Ectodermal cell (in vitro differentiated cells): ENCODE data around the gene ADTRP. TPM values are rescaled to one million over a fixed set of nuclear protein-coding genes. Genes with fewer than 3 reads are reported as not detected.

Source experiments
- H3K27ac ChIP-seq: 2 replicates; pipeline ENCODE4 v1.7.0; 2013; ENCODE audit warnings: mild to moderate bottlenecking, low read depth, low read length; ENCODE audit not compliant: insufficient read depth, poor library complexity, severe bottlenecking
- H3K27me3 ChIP-seq: 2 replicates; pipeline ENCODE4 v1.7.0; 2013; ENCODE audit warnings: mild to moderate bottlenecking, low read length; ENCODE audit not compliant: insufficient read depth, control insufficient read depth, poor library complexity, severe bottlenecking
- H3K36me3 ChIP-seq: one replicate; pipeline ENCODE4 v1.7.0; 2013; ENCODE audit warnings: low read length; ENCODE audit not compliant: control insufficient read depth, insufficient read depth
- H3K4me1 ChIP-seq: one replicate; pipeline ENCODE4 v1.7.0; 2013; ENCODE audit warnings: low read length; ENCODE audit not compliant: control insufficient read depth, insufficient read depth
- H3K4me3 ChIP-seq: 2 replicates; pipeline ENCODE4 v1.7.0; 2013; ENCODE audit warnings: low read depth, low read length, control low read depth; ENCODE audit not compliant: insufficient read depth
- H3K9me3 ChIP-seq: 2 replicates; pipeline ENCODE4 v1.7.0; 2013; ENCODE audit warnings: mild to moderate bottlenecking, low read length, moderate library complexity; ENCODE audit not compliant: control insufficient read depth
- WGBS, 2 experiments: methylation state at CpG; one replicate each; pipeline ENCODE4 v1.1.7; 2013; ENCODE audit warnings: missing lambda C conversion rate in 2 of 2; 5-methylcytosine and 5-hydroxymethylcytosine counted together
- polyA plus RNA-seq, 4 experiments: library from polyadenylated mRNA; stranded (reverse); fragments of 50-300 nt; gene quantifications; one replicate each; pipeline ENCODE4 v1.2.3, GENCODE V29; 2013

Gene ADTRP
- polyA plus RNA-seq (2013, experiment 1 of 4): 0.91 TPM
- 0.34 TPM for polyA plus RNA-seq (2013, experiment 2 of 4)
- polyA plus RNA-seq (2013, experiment 3 of 4): not detected
- 0.41 TPM for polyA plus RNA-seq (2013, experiment 4 of 4)

- 93 to 94% methylated on average over 8 of the region's 8 CpGs for WGBS, 2 experiments
- H3K4me3 ChIP-seq: no peak within 1 kb of the TSS
- H3K27ac ChIP-seq: peak within 1 kb of the TSS; percentile 64
- no peaks in the 10 kb centered on the region for H3K27me3 ChIP-seq
- no peaks in the 10 kb centered on the region for H3K9me3 ChIP-seq
- no peaks in the 10 kb centered on the region for H3K36me3 ChIP-seq
- H3K4me1 ChIP-seq: peaks cover 3% of the 10 kb centered on the region
Observed at GRCh38 chr6:11778648-11779328, at the start of gene ADTRP. ADTRP (minus strand) TSS chr6:11778803; CDS start chr6:11778759, 44 bp downstream.

- Histone ChIP-seq H3K27ac (no peak overlapping the region), H3K4me1 (no peaks in the 10 kb centered on the region), H3K9me3 (no peaks in the 10 kb centered on the region), H3K27me3 (no peaks in the 10 kb centered on the region), H3K36me3 (no peaks in the 10 kb centered on the region), H3K4me3 (no peak overlapping the region)
- WGBS, 2 experiments: 94 to 97% methylated on average over 8 of the region's 8 CpGs
Observed at GRCh38 chr6:11826779-11827178, 48.2 kb upstream of the ADTRP start.

GRCh38 chr6:11824986-11825385 lies 46.4 kb upstream of the ADTRP start:
- H3K4me3 ChIP-seq: no peak overlapping the region
- no peak overlapping the region for H3K27ac ChIP-seq
- H3K27me3 ChIP-seq: no peaks in the 10 kb centered on the region
- H3K36me3 ChIP-seq: no peaks in the 10 kb centered on the region
- H3K9me3 ChIP-seq: no peaks in the 10 kb centered on the region
- 92 to 93% methylated on average over 4 of the region's 4 CpGs for WGBS, 2 experiments
- no peaks in the 10 kb centered on the region for H3K4me1 ChIP-seq

- Histone ChIP-seq H3K36me3 (no peaks in the 10 kb centered on the region), H3K27ac (no peak overlapping the region)
- WGBS, 2 experiments: 82 to 89% methylated on average over 5 of the region's 5 CpGs
Observed at GRCh38 chr6:11822346-11822745, 43.7 kb upstream of the ADTRP start.

GRCh38 chr6:11821781-11822180 lies 43.2 kb upstream of the ADTRP start:
- H3K4me1 ChIP-seq: no peaks in the 10 kb centered on the region
- no peaks in the 10 kb centered on the region for H3K9me3 ChIP-seq
- H3K36me3 ChIP-seq: no peaks in the 10 kb centered on the region
- no peak overlapping the region for H3K4me3 ChIP-seq
- no peak overlapping the region for H3K27ac ChIP-seq
- WGBS, 2 experiments: 92 to 95% methylated on average over 3 of the region's 3 CpGs
- no peaks in the 10 kb centered on the region for H3K27me3 ChIP-seq

More at GRCh38 chr6:11822346-11822745, 43.7 kb upstream of the ADTRP start:
- Histone ChIP-seq H3K4me3 (no peak overlapping the region), H3K27me3 (no peaks in the 10 kb centered on the region), H3K9me3 (no peaks in the 10 kb centered on the region), H3K4me1 (no peaks in the 10 kb centered on the region)

GRCh38 chr6:11820821-11821220 lies 42.2 kb upstream of the ADTRP start:
- Histone ChIP-seq H3K9me3 (no peaks in the 10 kb centered on the region), H3K27ac (no peak overlapping the region), H3K4me3 (no peak overlapping the region), H3K36me3 (no peaks in the 10 kb centered on the region), H3K4me1 (no peaks in the 10 kb centered on the region), H3K27me3 (no peaks in the 10 kb centered on the region)
- WGBS, 2 experiments: 94 to 98% methylated on average over 3 of the region's 4 CpGs

- Histone ChIP-seq H3K4me3 (no peak overlapping the region), H3K36me3 (no peaks in the 10 kb centered on the region), H3K4me1 (no peaks in the 10 kb centered on the region), H3K27me3 (no peaks in the 10 kb centered on the region), H3K9me3 (no peaks in the 10 kb centered on the region), H3K27ac (no peak overlapping the region)
- WGBS, 2 experiments: 97 to 99% methylated on average over 3 of the region's 3 CpGs
Observed at GRCh38 chr6:11819486-11819885, 40.9 kb upstream of the ADTRP start.

GRCh38 chr6:11815231-11815630 lies 36.6 kb upstream of the ADTRP start:
- 78 to 100% methylated on average over 1 of the region's 1 CpG for WGBS, 2 experiments
- Histone ChIP-seq H3K27me3 (no peaks in the 10 kb centered on the region), H3K27ac (no peak overlapping the region), H3K4me1 (no peaks in the 10 kb centered on the region), H3K36me3 (no peaks in the 10 kb centered on the region), H3K4me3 (no peak overlapping the region), H3K9me3 (no peaks in the 10 kb centered on the region)

- H3K27ac ChIP-seq: no peak overlapping the region
- WGBS, 2 experiments: 93 to 97% methylated on average over 4 of the region's 4 CpGs
- no peaks in the 10 kb centered on the region for H3K9me3 ChIP-seq
- no peaks in the 10 kb centered on the region for H3K4me1 ChIP-seq
- no peaks in the 10 kb centered on the region for H3K36me3 ChIP-seq
- no peak overlapping the region for H3K4me3 ChIP-seq
- no peaks in the 10 kb centered on the region for H3K27me3 ChIP-seq
Observed at GRCh38 chr6:11814819-11815218, 36.2 kb upstream of the ADTRP start.

- 91 to 97% methylated on average over 2 of the region's 2 CpGs for WGBS, 2 experiments
- Histone ChIP-seq H3K27me3 (no peaks in the 10 kb centered on the region), H3K9me3 (no peaks in the 10 kb centered on the region), H3K36me3 (no peaks in the 10 kb centered on the region), H3K27ac (no peak overlapping the region), H3K4me1 (no peaks in the 10 kb centered on the region), H3K4me3 (no peak overlapping the region)
Observed at GRCh38 chr6:11814106-11814505, 35.5 kb upstream of the ADTRP start.
